Stimulated activated CD8-positive, alpha-beta memory T cell treated with anti-CD3 and anti-CD28 coated beads, Interleukin-15, amount 100 ng/mL, for 48 hours (primary cell): ENCODE results near the gene EFHC1.
"Not testable (repeated sequence)": the region's sequence is repeated elsewhere in the genome, so short reads cannot be mapped to it uniquely, and the experiment has no call there.

ENCODE experiments used
- DNase-seq, 2 donors: peaks; one replicate each; pipeline ENCODE4 v3.0.0-alpha.2; 2020; ENCODE audit warnings: low read depth in 2 of 2

The EFHC1 gene

GRCh38 chr6:52399511-52400312 is 20.4 kb upstream of the EFHC1 start:
- no peak for DNase-seq

GRCh38 chr6:52400313-52401041 is 19.7 kb upstream of the EFHC1 start:
- no peak for DNase-seq

DNA sequence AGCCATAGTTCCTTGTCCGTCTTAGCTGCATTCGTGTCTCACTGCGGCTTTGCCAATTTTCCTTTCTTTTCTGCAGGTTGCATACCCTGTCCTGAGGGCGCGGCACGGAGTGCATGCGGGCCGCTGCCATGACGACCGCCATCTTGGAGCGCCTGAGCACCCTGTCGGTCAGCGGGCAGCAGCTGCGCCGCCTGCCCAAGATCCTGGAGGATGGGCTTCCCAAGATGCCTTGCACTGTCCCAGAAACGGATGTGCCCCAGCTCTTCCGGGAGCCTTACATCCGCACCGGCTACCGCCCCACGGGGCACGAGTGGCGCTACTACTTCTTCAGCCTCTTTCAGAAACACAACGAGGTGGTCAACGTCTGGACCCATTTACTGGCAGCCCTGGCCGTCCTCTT is 17.1 kb upstream of the EFHC1 start:
- DNase-seq: no peak

DNA sequence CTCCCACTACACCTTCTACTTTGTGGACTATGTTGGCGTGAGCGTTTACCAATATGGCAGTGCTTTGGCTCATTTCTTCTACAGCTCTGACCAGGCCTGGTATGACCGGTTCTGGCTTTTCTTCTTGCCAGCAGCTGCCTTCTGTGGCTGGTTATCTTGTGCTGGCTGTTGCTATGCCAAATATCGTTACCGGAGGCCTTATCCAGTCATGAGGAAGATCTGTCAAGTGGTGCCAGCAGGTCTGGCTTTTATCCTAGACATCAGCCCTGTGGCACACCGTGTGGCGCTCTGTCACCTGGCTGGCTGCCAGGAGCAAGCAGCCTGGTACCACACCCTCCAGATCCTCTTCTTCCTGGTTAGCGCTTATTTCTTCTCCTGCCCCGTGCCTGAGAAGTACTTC is 16.5 kb upstream of the EFHC1 start:
- no peak for DNase-seq

GRCh38 chr6:52405243-52405642 is 14.9 kb upstream of the EFHC1 start:
- DNase-seq: no peak

DNA sequence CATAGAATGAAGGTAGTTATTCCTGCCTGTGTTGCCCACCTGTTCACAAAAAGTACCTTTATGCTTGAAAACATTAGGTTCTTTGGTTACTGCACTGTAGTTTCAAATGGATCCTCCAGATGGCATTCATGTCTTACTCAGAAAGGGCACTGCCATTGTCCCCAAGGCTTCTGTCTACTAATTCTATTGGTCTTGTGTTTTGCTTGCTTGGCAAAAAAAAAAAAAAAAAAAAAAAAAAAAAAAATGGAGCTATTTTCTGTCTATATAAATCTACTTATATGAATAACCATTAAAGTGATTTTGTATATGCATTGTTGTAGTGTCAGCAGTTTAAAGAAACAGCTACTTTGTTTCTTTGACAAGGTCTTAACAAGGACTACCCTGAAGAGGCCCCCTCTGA is 12.7 kb upstream of the EFHC1 start:
- DNase-seq: no peak

DNA sequence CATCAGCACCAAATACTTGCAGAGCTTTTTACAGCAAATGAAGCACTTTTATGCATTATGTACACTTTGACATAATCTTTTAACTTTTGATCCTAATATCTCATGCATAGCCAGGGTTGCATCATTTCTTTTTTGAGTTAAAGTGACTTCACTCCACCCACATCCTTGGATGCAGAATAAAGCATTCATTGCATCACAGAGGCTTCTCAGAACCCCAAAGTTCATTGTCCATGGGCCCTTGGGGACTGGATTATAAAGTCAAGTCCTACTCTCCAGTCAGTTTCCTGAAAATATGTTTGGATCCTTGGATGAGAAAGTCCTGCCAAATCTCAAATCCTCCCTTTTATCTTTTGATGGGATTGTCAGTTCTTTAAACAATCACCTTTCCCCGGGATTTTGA is 10.6 kb upstream of the EFHC1 start:
- DNase-seq: no peak

DNA sequence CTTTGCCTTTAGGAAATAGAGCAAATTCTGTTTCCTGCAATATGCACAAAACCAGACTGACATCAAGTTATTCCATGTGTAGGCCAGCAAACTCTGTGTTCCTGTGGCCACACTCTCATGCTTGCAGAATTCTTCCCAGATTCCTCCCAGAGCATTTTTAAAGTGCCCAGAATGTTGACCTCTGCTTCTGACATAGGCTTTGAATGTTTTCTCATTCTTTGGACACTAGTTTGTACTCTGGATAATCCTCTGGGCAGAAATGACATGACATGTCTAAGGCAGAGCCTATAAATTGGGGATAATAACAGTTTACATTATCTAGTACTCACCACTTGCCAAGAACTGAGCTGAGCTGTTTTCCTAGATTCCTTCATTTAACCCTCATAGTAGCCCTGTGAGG is 9.2 kb upstream of the EFHC1 start:
- no peak for DNase-seq

DNA sequence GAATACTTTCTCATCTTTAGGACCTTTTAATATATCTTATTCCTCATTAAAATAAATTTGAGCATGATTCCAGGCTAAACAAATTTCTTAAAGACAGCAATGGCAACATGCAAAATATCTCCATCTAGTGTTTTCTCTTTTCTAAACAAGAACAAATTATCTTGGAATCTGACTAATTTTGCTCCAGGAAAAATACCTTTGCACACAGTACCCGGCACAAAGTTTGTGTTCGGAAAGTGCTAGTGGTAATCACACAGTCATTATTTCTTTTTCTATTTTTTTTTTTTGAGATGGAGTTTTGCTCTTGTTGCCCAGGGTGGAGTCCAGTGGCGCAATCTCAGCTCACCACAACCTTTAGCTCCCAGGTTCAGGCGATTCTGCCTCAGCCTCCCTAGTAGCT is 8.2 kb upstream of the EFHC1 start:
- DNase-seq: no peak

DNA sequence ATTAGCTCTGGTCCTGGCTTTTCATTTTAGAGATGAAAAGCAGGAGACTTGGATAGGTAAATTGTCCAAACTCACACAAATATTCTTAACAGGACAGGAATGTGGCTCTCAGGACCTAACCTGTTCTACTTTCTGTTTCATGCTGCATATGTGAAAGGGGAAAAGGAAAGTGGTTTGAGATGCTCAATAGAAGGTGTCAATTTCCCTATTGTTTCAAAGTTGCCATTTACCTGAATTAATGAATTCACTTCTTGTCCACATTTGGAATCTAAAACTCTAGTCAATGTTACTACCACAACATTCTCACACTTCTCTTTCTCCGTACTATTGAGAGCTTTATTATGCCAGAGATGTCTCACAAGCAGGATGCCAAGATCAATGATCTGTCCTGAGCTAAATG is 4.8 kb upstream of the EFHC1 start:
- no peak for DNase-seq

DNA sequence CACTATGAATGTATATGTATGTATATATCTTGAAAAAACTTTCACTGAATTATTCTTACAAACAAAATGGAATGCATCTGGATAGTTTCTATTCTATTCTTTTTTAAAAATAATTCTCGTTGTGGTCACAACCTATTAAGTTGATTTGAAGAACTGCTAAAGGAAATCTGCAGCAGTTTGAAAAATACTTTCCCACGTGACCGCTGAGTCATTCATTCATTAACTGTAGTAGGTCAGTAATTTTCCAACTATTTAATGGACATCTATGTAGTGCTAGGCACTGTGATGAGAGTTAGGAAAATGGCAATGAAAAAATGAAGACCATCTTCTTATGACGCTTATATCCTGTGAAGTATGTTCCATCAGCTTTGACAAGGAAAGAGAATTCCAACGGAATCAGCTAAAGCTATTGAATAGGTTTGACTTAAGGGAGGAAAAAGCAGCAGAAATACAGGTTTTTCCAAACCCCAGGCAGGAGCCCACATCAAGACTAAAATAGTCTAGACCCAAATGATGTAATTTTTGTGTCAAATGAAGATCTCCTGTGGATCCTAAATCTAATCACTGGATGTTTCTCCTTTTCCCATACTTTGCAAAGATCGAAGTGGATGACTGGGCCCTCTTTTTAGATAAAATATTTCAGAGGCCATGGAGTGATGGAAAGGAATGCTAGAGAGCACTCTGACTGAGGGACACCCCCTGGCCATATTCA is 4.1 kb upstream of the EFHC1 start:
- DNase-seq: no peak

GRCh38 chr6:52416629-52417151 is 3.5 kb upstream of the EFHC1 start:
- no peak for DNase-seq

DNA sequence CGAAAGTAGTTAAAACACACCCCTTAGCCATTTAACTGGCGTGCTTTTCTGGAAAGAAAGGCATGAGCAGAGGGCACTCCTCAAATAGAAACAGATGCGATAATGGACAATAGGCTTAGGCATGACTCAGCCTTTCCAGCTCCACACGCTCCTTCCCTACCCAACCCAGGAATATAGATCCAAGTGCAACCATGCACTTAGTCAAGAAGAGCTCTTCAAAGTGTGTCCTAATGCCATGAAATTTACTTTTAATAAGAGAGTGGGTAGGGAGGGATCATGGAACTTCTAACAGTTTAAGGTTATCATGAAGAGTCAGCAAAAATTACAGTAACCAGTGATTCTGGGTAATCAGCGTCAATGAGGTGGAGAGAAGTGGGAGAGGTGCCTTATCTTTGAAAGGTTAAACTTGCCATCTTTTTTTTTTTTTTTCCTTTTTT is 2.4 kb upstream of the EFHC1 start:
- DNase-seq: no peak

GRCh38 chr6:52418606-52419005 is 1.5 kb upstream of the EFHC1 start:
- DNase-seq: no peak

DNA sequence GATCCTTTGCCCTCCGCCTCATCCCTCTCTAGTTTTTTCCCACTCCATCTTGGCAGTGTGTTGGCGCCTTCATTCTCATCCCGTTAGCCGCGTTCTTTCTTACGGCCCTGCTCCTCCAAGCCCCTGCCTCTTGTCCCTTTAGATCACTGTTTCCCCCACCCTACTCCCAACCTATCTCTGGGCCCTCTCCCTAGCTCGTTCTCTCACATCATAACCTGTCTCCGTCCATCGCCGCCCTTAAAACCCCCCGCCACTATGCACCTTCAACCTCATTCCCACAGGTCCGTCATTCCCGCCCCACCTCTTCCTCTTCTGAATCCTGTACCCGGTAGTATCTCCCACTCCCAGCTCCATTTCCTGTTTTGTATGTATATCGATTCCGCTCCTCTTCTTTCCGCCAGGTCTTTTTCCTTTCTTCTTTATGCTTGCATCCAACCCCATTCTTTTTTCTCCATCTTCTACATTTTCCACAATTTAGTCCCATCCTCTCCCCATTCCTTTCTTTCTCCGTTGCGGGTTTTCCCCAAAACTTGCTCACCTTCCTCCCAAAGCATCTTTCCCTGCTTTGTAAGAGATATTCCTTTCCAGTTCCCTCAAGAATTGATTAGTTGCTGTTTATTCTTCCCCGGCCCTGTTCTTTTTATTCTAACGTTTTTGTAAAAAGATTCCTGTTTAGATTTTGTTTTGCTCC is 671 bp downstream of the EFHC1 start:
- no peak for DNase-seq

GRCh38 chr6:52422156-52422555 is 2.0 kb downstream of the EFHC1 start:
- DNase-seq: no peak

DNA sequence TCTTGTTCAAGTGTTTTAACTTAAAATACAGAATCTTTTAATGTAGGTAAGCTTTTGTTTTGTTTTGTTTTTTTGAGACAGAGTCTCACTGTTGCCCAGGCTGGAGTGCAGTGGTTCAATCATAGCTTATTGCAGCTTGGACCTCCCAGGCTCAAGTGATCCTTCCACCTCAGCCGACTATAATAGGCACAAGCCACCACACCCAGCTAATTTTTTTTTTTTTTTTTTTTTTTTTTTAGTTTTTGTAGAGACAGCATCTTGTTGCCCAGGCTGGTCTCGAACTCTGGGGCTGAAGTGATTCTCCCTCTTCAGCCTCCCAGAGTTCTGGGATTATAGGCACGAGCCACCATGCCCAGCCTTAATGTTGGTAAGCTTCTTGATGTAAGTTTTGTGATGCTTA is 3.3 kb downstream of the EFHC1 start:
- DNase-seq: no peak

GRCh38 chr6:52423971-52424381 is 3.8 kb downstream of the EFHC1 start:
- DNase-seq: no peak

- no peak for DNase-seq
Measured at GRCh38 chr6:52424513-52424912, 4.4 kb downstream of the EFHC1 start.

DNA sequence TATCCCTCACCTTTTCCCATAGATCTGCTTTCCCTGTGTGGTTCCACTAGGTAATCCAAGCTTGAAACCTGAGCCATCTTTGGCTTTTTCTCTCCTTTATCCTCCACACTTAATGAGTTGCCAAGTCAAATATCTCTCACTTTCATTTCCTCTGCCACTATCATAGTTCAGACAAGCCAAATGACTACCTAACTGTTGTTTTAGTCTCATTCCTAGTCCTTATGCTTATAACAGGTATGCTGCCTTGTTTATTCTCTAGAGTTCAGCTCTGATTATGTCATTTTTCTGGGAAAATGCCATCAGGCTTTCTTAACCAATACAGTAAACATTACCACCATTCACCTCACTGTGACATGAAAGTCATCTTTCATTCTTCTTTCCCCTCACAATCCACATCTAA is 6.5 kb downstream of the EFHC1 start:
- DNase-seq: no peak

DNA sequence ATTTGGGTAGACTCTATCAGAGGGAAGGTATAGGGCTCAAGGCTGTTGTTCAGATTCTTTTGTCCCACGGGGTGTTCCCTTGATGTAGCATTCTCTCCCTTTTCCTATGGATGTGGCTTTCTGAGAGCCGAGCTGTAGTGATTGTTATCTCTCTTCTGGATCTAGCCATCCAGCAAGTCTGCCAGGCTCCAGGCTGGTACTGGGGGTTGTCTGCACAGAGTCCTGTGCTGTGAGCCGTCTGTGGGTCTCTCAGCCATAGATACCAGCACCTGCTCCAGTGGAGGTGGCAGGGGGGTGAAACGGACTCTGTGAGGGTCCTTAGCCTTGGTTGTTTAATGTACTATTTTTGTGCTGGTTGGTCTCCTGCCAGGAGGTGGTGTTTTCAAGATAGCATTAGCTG is 13.2 kb downstream of the EFHC1 start:
- DNase-seq: not testable (repeated sequence)

- no peak for DNase-seq
Measured at GRCh38 chr6:52435345-52435744, 15.2 kb downstream of the EFHC1 start.
